Loucy (cell line): ENCODE results near the gene DUS2.

Experiments used
- H2AFZ ChIP-seq: fragments of 200-600 bp; sonication (generic); 2 replicates; pipeline ENCODE4 v1.6.0; 2016; ENCODE audit warnings: antibody characterized with exemption, mild to moderate bottlenecking, low read length, moderate library complexity
- H3F3A ChIP-seq: fragments of 200-600 bp; 2 replicates; pipeline ENCODE4 v1.6.0; 2016; ENCODE audit warnings: antibody characterized with exemption, low read depth, mild to moderate bottlenecking
- H3K27me3 ChIP-seq: fragments of 200-600 bp; sonication (generic); 2 replicates; pipeline ENCODE4 v1.6.1; 2014; ENCODE audit warnings: low read length, mild to moderate bottlenecking; ENCODE audit not compliant: insufficient read depth, poor library complexity, severe bottlenecking
- H3K36me3 ChIP-seq: fragments of 200-600 bp; sonication (generic); 2 replicates; pipeline ENCODE4 v1.6.1; 2016; ENCODE audit warnings: low read length; ENCODE audit not compliant: insufficient read depth
- H3K4me1 ChIP-seq: fragments of 200-600 bp; sonication (generic); 2 replicates; pipeline ENCODE4 v1.5.1; 2014; ENCODE audit warnings: low read length, mild to moderate bottlenecking; ENCODE audit not compliant: insufficient read depth, poor library complexity, severe bottlenecking
- H3K4me2 ChIP-seq: fragments of 200-600 bp; sonication (generic); 2 replicates; pipeline ENCODE4 v1.6.0; 2014; ENCODE audit warnings: antibody characterized with exemption, low read length, low read depth, mild to moderate bottlenecking; ENCODE audit not compliant: poor library complexity, severe bottlenecking
- H3K4me3 ChIP-seq: fragments of 200-600 bp; sonication (generic); 2 replicates; pipeline ENCODE4 v1.5.1; 2014; ENCODE audit warnings: low read length, mild to moderate bottlenecking, mixed read lengths; ENCODE audit not compliant: poor library complexity, severe bottlenecking
- H3K79me2 ChIP-seq: fragments of 200-600 bp; sonication (generic); 2 replicates; pipeline ENCODE4 v1.6.1; 2014; ENCODE audit warnings: low read length; ENCODE audit not compliant: insufficient read depth
- H3K9ac ChIP-seq: fragments of 200-600 bp; sonication (generic); 2 replicates; pipeline ENCODE4 v1.6.0; 2014; ENCODE audit warnings: mild to moderate bottlenecking, low read depth, low read length, moderate library complexity; ENCODE audit not compliant: poor library complexity, severe bottlenecking
- H3K9me2 ChIP-seq: fragments of 200-600 bp; sonication (generic); replicated peaks from 2 replicates; pipeline ENCODE4 v1.6.1; 2016; ENCODE audit warnings: low read depth, low read length, mixed read lengths
- H3K9me3 ChIP-seq: fragments of 200-600 bp; sonication (generic); 2 replicates; pipeline ENCODE4 v1.6.1; 2014; ENCODE audit warnings: mild to moderate bottlenecking, antibody characterized with exemption, low read length, low read depth; ENCODE audit not compliant: insufficient read depth
- H4K20me1 ChIP-seq: fragments of 200-600 bp; sonication (generic); 2 replicates; pipeline ENCODE4 v1.6.0; 2014; ENCODE audit warnings: antibody characterized with exemption, low read length, mild to moderate bottlenecking; ENCODE audit not compliant: insufficient read depth, poor library complexity, severe bottlenecking
- EZH2phosphoT487 ChIP-seq: fragments of 200-600 bp; IDR thresholded peaks from 2 replicates; pipeline ENCODE4 v1.6.1; 2018; ENCODE audit warnings: antibody characterized with exemption, mild to moderate bottlenecking, moderate library complexity, borderline replicate concordance
- TF ChIP-seq, protein P1 (sequence below): fragments of 200-600 bp; sonication (generic); conservative IDR thresholded peaks from 2 replicates; pipeline ENCODE4 v1.5.1; 2014; ENCODE audit warnings: mild to moderate bottlenecking, antibody characterized with exemption, low read length

DUS2 gene

GRCh38 chr16:67977005-67977404, 46.1 kb upstream of the DUS2 start:
- Histone ChIP-seq H3K4me2 (no peak overlapping the region), H3K36me3 (no peaks in the 10 kb centered on the region), H3K9me2 (no peaks in the 10 kb centered on the region), H3F3A (no peaks in the 10 kb centered on the region), H3K9me3 (no peaks in the 10 kb centered on the region), H3K79me2 (no peaks in the 10 kb centered on the region), H3K4me1 (no peaks in the 10 kb centered on the region), H2AFZ (no peak overlapping the region), H3K4me3 (no peak overlapping the region), H4K20me1 (no peaks in the 10 kb centered on the region), H3K27me3 (no peaks in the 10 kb centered on the region), H3K9ac (no peak overlapping the region)
- no peak for TF ChIP-seq EZH2phosphoT487
- TF ChIP-seq, protein P1, sequence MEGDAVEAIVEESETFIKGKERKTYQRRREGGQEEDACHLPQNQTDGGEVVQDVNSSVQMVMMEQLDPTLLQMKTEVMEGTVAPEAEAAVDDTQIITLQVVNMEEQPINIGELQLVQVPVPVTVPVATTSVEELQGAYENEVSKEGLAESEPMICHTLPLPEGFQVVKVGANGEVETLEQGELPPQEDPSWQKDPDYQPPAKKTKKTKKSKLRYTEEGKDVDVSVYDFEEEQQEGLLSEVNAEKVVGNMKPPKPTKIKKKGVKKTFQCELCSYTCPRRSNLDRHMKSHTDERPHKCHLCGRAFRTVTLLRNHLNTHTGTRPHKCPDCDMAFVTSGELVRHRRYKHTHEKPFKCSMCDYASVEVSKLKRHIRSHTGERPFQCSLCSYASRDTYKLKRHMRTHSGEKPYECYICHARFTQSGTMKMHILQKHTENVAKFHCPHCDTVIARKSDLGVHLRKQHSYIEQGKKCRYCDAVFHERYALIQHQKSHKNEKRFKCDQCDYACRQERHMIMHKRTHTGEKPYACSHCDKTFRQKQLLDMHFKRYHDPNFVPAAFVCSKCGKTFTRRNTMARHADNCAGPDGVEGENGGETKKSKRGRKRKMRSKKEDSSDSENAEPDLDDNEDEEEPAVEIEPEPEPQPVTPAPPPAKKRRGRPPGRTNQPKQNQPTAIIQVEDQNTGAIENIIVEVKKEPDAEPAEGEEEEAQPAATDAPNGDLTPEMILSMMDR, result no peak

GRCh38 chr16:67977469-67978227, 45.4 kb upstream of the DUS2 start:
- TF ChIP-seq, protein P1, result no peak
- H3K9me2 ChIP-seq, result no peaks in the 10 kb centered on the region
- H4K20me1 ChIP-seq, result no peaks in the 10 kb centered on the region

GRCh38 chr16:67979955-67980678, 43.0 kb upstream of the DUS2 start, which contains the start of gene DPEP3:
Gene DPEP3, minus strand, starts transcription at chr16:67980499. Its CDS starts 119 bp downstream, at chr16:67980380.
- H3K4me1 ChIP-seq, result peaks cover 17% of the 10 kb centered on the region
- H3K79me2 ChIP-seq, result no peaks in the 10 kb centered on the region
- no peaks in the 10 kb centered on the region for H3F3A ChIP-seq
- TF ChIP-seq, protein P1, result no peak
- TF ChIP-seq EZH2phosphoT487, result no peak
- no peak within 1 kb of the TSS for H3K9ac ChIP-seq
- no peaks in the 10 kb centered on the region for H3K9me2 ChIP-seq
- no peaks in the 10 kb centered on the region for H4K20me1 ChIP-seq
- H3K4me3 ChIP-seq, result no peak within 1 kb of the TSS
- no peaks in the 10 kb centered on the region for H3K36me3 ChIP-seq
- no peaks in the 10 kb centered on the region for H3K9me3 ChIP-seq
- no peak within 1 kb of the TSS for H3K4me2 ChIP-seq
- H2AFZ ChIP-seq, result no peak within 1 kb of the TSS
- no peaks in the 10 kb centered on the region for H3K27me3 ChIP-seq

More at GRCh38 chr16:67977469-67978227, 45.4 kb upstream of the DUS2 start:
- Histone ChIP-seq H3K27me3 (no peaks in the 10 kb centered on the region), H3K4me2 (no peak overlapping the region), H3K4me1 (no peaks in the 10 kb centered on the region), H3K36me3 (no peaks in the 10 kb centered on the region), H3K4me3 (no peak overlapping the region), H3K9ac (no peak overlapping the region), H3F3A (no peaks in the 10 kb centered on the region), H3K79me2 (no peaks in the 10 kb centered on the region), H3K9me3 (no peaks in the 10 kb centered on the region), H2AFZ (no peak overlapping the region)
